HG02973 (cell line): ENCODE measurements around the gene OPRM1.
"Not testable (repeated sequence)": the region's sequence is repeated elsewhere in the genome, so short reads cannot be mapped to it uniquely, and the experiment has no call there.

Experiments used
- ATAC-seq: cut with Tn5 transposase; IDR thresholded peaks from one replicate; pipeline ENCODE4 v1.9.1; 2021; ENCODE audit warnings: moderate library complexity; ENCODE audit not compliant: unreplicated experiment

OPRM1 gene

GRCh38 chr6:154236646-154237301 is 197.7 kb downstream of the OPRM1 start:
- ATAC-seq: no peak

GRCh38 chr6:154238831-154239230 is 199.8 kb downstream of the OPRM1 start:
- no peak for ATAC-seq

GRCh38 chr6:154239392-154239791 is 200.4 kb downstream of the OPRM1 start:
- no peak for ATAC-seq

- not testable (repeated sequence) for ATAC-seq
Measured at GRCh38 chr6:154241061-154241460, 202.0 kb downstream of the OPRM1 start.

- ATAC-seq: no peak
Measured at GRCh38 chr6:154241581-154241980, 202.5 kb downstream of the OPRM1 start.

- no peak for ATAC-seq
Measured at GRCh38 chr6:154242617-154243357, 203.7 kb downstream of the OPRM1 start.

GRCh38 chr6:154243793-154244750 is 205.0 kb downstream of the OPRM1 start:
- ATAC-seq: no peak

- ATAC-seq: no peak
Measured at GRCh38 chr6:154245506-154245905, 206.5 kb downstream of the OPRM1 start.

- ATAC-seq: no peak
Measured at GRCh38 chr6:154246723-154247118, 207.7 kb downstream of the OPRM1 start.

- ATAC-seq: peak; percentile 33
Measured at GRCh38 chr6:154247119-154247861, 208.2 kb downstream of the OPRM1 start.

GRCh38 chr6:154249499-154250298 is 210.7 kb downstream of the OPRM1 start:
- peak; percentile 73 for ATAC-seq

GRCh38 chr6:154251116-154251515 is 212.1 kb downstream of the OPRM1 start:
- ATAC-seq: no peak

- ATAC-seq: no peak
Measured at GRCh38 chr6:154252678-154253077, 213.6 kb downstream of the OPRM1 start.

- no peak for ATAC-seq
Measured at GRCh38 chr6:154257067-154257466, 218.0 kb downstream of the OPRM1 start.

GRCh38 chr6:154258064-154258757 is 219.2 kb downstream of the OPRM1 start:
- peak; percentile 82 for ATAC-seq

GRCh38 chr6:154261688-154262397 is 222.8 kb downstream of the OPRM1 start:
- ATAC-seq: peak; percentile 29

GRCh38 chr6:154266560-154267099 is 227.6 kb downstream of the OPRM1 start:
- no peak for ATAC-seq

- ATAC-seq: no peak
Measured at GRCh38 chr6:154267508-154268106, 228.6 kb downstream of the OPRM1 start.
